ENCODE measurements around the gene GLRB.

- no peak for TF ChIP-seq POLR2A (IDR thresholded peaks at IDR 0.05; ENCODE audit: low read length)
- no peak for TF ChIP-seq GATA1 (IDR thresholded peaks at IDR 0.05; ENCODE audit: low read depth, low read length)
These were observed 96.1 kb downstream of the GLRB start for GRCh38 chr4:157172011-157172410.
